Lower leg skin (tissue), 4 donors: Measurements from ENCODE around the gene VWA5B1. TPM values are rescaled to one million over a fixed set of nuclear protein-coding genes. Genes with fewer than 3 reads are reported as not detected.

Experiments used
- DNase-seq, 2 donors: peaks; one replicate each; pipeline ENCODE4 v3.0.0-alpha.2; 2019; ENCODE audit warnings: low spot score in 2 of 2
- H3K4me3 ChIP-seq: fragments of 200-600 bp; sonication (generic); 2 replicates; pipeline ENCODE4 v1.5.1; 2017; ENCODE audit warnings: mild to moderate bottlenecking, low read depth; ENCODE audit not compliant: poor library complexity, severe bottlenecking
- CTCF ChIP-seq, 3 donors: fragments of 450-650 bp; IDR thresholded peaks; one replicate each; pipeline ENCODE4 v1.5.1; 2016; ENCODE audit warnings: antibody characterized with exemption in 3 of 3, mild to moderate bottlenecking in 3 of 3, moderate library complexity in 2 of 3
- POLR2A ChIP-seq, 2 donors: fragments of 450-650 bp; IDR thresholded peaks; one replicate each; pipeline ENCODE4 v1.6.1; 2016 to 2017; ENCODE audit warnings: antibody characterized with exemption in 2 of 2, mild to moderate bottlenecking in 1 of 2, moderate library complexity in 1 of 2
- WGBS, 2 donors: methylation state at CpG; one replicate each; pipeline ENCODE4 v1.1.5; 2018; 5-methylcytosine and 5-hydroxymethylcytosine counted together
- intact Hi-C: fragments of 100-400 bp; cut with DNase I; formaldehyde crosslinking; loops from one replicate; pipeline ENCODE4 v1.15.0; 2023; ENCODE audit warnings: low total_unique reads
- total RNA-seq, 4 donors: library from RNA; depleted of rRNA; stranded (reverse); fragments of >200 nt; gene quantifications; one replicate each; pipeline ENCODE4 v1.1.0, GENCODE V29; 2016

VWA5B1 gene
- total RNA-seq, 4 donors from 2014 or later: not detected

- DNase-seq: no peak
- WGBS, 2 donors: 72 to 81% methylated on average over 13 of the region's 13 CpGs
- no peak overlapping the region for H3K4me3 ChIP-seq
- no peak for TF ChIP-seq POLR2A (IDR thresholded peaks at IDR 0.05)
- TF ChIP-seq CTCF (IDR thresholded peaks at IDR 0.05): no peak
- intact Hi-C loops: no loop called here
Observed at GRCh38 chr1:20301463-20302107, 10.9 kb downstream of the VWA5B1 start.

GRCh38 chr1:20302108-20302471, 11.4 kb downstream of the VWA5B1 start:
- TF ChIP-seq POLR2A (IDR thresholded peaks at IDR 0.05) (no peak), CTCF (IDR thresholded peaks at IDR 0.05) (no peak)
- WGBS, 2 donors: 48 to 60% methylated on average over 2 of the region's 2 CpGs
- intact Hi-C loops: no loop called here
- H3K4me3 ChIP-seq: no peak overlapping the region
- no peak for DNase-seq

- TF ChIP-seq POLR2A (IDR thresholded peaks at IDR 0.05) (no peak), CTCF (IDR thresholded peaks at IDR 0.05) (no peak)
- 94 to 98% methylated on average over 5 to 7 of the region's 7 CpGs for WGBS, 2 donors
- DNase-seq: no peak
- H3K4me3 ChIP-seq: no peak overlapping the region
- intact Hi-C loops: no loop called here
Observed at GRCh38 chr1:20307026-20307425, 16.4 kb downstream of the VWA5B1 start.

- intact Hi-C loops: no loop called here
- TF ChIP-seq CTCF (IDR thresholded peaks at IDR 0.05): no peak
- no peak for TF ChIP-seq POLR2A (IDR thresholded peaks at IDR 0.05)
- DNase-seq: no peak
- no peak overlapping the region for H3K4me3 ChIP-seq
- 51 to 55% methylated on average over 5 of the region's 5 CpGs for WGBS, 2 donors
Observed at GRCh38 chr1:20308569-20308968, 17.9 kb downstream of the VWA5B1 start.

GRCh38 chr1:20311289-20311688, 20.6 kb downstream of the VWA5B1 start:
- WGBS, 2 donors: 80 to 86% methylated on average over 5 of the region's 5 CpGs
- no peak for DNase-seq
- no peak overlapping the region for H3K4me3 ChIP-seq
- TF ChIP-seq CTCF (IDR thresholded peaks at IDR 0.05): no peak
- TF ChIP-seq POLR2A (IDR thresholded peaks at IDR 0.05): no peak
- intact Hi-C loops: no loop called here

- TF ChIP-seq POLR2A (IDR thresholded peaks at IDR 0.05): no peak
- TF ChIP-seq CTCF (IDR thresholded peaks at IDR 0.05): no peak
- DNase-seq: no peak
- intact Hi-C loops: no loop called here
- 82 to 84% methylated on average over 2 to 3 of the region's 3 CpGs for WGBS, 2 donors
- no peak overlapping the region for H3K4me3 ChIP-seq
Observed at GRCh38 chr1:20312310-20312709, 21.6 kb downstream of the VWA5B1 start.
